ENCODE data around the gene GPR32.

The GPR32 gene

GRCh38 chr19:50785329-50785728 is 15.1 kb downstream of the GPR32 start:
- no peak for DNase-seq

DNA sequence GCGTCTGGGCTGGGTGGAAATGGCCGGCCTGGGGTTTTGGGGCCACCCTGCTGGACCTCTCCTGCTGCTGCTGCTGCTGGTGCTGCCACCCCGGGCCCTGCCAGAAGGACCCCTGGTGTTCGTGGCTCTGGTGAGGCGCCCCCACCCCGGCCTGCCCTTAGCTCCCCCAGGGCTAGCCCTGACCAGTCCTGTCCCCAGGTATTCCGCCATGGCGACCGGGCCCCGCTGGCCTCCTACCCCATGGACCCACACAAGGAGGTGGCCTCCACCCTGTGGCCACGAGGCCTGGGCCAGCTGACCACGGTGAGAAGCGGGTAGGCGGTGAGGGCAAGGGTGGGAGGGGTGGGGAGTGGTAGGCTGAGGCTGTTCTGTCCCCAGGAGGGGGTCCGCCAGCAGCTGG is 20.1 kb downstream of the GPR32 start, which contains the start of gene ACP4:
Gene ACP4 (plus strand): TSS at position 20 of the 400 bp plus-strand sequence. CDS start 0 bp downstream, at position 20.
- DNase-seq, result no peak

- DNase-seq, result no peak
Observed at GRCh38 chr19:50790922-50791467, 20.7 kb downstream of the GPR32 start.

GRCh38 chr19:50791594-50792271 is 21.5 kb downstream of the GPR32 start:
- DNase-seq, result no peak

DNA sequence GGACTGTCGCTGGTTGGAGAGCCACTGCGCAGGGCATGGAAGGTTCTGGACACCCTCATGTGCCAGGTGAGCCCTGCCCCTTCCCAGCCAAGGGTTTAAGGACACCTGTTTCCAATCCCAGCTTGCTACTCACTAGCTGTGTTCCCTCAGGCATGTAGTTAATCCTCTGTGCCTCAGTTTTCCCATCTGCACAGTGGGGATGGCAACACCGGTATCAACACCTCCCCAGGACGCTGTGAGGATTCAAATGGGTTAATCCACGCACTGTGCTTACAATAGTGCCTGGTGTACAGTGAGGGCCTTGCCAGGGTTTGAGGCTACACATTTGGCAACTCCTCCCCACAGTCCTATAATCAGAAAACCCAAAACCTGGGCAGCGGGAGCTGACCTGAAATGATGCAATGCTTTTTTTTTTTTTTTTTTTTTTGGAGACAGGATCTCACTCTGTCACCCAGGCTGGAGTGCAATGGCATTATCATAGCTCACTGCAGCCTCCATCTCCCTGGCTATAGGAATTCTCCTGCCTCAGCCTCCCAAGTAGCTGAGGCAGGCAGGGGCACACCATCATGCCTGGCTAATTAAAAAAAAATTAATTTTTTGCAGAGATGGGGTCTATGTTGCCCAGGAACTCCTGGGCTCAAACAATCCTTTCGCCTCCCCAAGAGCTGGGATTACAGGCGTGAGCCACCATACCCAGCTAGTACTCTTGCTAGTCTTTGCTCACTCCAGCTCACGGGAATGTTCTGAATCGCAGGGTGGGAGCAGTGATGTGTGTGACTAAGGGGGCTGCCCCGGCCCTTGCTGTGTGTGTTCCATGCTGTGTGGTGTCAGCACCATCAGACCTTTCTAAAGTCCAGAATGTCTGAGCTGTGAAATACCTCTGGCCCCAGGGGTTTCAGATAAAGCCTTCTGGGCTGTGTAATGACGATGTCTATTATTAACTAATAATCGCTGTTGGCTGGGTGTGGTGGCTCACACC is 22.3 kb downstream of the GPR32 start:
- no peak for DNase-seq

GRCh38 chr19:50793558-50794065 is 23.3 kb downstream of the GPR32 start:
- DNase-seq, result no peak

DNA sequence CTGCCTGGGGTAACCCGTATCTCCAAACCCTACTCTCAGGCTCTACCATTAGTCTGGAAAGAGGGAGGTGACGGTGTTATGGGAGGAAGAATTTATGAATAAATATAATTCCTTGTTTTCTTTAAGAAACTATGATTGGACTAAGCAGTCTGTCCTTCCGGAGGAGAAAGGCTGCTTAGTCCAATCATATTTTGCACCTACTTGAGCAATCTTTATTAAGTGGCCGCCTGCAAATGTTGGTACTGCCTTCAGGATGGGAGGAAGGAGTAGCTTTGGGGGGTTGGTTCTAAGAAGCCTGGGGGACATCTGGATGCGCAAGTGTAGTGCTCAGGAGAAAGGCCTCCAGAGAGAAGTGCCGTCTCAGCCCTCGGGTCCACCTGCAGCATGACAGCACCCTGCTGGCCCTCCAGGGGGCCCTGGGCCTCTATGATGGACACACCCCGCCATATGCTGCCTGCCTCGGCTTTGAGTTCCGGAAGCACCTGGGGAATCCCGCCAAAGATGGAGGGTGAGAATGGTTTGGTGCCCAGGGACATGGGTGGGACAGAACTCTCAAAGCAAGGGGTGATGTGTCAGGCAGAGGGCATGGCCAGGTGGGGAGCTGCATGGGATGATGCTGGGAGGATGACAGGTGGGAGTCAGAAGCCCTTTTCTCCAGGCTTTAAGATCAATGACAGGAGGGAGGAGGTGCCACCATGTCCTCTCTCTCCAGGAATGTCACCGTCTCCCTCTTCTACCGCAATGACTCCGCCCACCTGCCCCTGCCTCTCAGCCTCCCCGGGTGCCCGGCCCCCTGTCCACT is 24.0 kb downstream of the GPR32 start:
- DNase-seq, result peak; percentile 60

DNA sequence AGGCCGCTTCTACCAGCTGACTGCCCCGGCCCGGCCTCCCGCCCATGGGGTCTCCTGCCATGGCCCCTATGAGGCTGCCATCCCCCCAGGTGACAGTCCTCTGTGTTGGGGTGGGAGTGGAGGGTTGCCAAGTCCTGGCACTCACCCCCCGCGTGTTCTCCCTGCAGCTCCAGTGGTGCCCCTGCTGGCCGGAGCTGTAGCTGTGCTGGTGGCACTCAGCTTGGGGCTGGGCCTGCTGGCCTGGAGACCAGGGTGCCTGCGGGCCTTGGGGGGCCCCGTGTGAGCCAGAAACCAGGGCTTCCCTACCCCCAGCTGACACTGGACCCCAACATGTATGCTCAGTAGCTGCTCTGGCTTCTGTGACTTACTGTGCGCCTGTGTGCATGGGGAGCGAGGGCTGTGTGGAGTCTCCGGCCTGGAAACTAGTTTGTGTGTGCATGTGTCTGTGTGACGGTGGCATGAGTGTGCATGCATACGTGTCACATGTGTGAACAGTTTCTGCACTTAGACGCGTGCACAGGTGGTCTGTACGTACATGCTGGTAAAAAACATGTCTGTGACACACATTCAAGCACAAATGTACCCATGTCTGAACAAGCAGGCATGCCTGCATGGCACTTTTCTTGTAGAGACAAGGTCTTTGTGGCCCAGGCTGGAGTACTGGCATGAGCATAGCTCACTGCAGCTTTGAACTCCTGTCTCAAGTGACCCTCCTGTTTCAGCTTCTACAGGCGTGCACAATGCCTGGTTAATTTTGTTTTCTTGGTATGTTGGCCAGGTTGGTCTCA is 24.8 kb downstream of the GPR32 start:
- peak; percentile 55 for DNase-seq

DNA sequence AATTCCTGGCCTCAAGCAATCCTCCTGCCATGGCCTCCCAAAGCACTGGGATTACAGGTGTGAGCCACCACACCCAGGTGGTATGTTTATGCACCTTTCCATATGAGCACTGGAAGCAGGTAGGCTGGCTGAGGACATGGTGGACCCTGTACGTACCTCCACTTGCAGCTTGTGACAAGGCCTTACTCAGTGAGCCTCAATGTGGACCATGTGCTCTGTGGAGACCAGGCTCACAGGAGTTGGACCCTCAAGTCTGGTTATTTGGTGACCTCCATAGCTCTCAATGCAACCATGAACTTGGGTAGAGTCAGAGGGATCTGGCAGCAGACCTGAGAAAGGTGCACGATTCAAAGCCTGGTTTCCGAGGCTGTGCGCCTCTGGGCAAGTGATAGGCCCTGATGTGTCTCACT is 25.4 kb downstream of the GPR32 start:
- no peak for DNase-seq

GRCh38 chr19:50796128-50796633 is 25.9 kb downstream of the GPR32 start:
- peak; percentile 29 for DNase-seq

DNA sequence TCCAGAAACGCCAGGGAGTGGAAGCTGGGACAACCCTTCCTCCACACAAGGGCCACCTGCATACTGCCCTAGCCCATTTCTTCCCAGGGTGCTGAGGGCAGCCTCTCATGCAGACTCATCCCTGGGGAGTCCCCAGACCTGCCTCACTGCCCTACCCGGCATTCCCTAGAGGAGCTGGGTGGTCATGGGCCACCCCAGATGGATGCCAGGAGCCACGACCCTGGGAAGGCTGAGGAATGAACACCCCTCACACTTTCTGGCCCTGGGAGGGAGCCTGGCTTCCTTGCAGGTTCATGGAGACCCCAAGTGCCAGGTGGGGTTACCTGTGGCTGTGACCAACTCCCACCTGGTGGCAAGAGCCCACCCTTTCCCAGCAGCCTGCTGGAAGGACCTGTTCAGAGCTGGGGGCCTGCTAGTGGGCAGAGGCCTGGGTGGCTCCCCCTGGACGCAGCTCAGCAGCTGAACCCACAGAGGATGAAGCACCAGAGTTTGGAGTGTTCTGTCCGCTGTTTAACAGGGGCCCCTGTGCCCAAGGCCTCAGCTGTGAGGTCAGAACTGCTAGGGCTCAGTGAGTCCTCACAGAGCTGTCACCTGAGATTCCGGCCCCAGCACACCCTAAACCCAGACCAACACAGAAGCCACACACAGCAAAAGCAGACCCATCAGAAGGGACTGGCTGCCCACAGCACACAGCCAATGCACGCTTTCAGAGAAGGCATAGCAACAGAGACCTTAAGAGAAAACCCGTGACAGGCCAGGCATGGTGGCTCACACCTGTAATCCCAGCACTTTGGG is 26.6 kb downstream of the GPR32 start:
- DNase-seq, result no peak

DNA sequence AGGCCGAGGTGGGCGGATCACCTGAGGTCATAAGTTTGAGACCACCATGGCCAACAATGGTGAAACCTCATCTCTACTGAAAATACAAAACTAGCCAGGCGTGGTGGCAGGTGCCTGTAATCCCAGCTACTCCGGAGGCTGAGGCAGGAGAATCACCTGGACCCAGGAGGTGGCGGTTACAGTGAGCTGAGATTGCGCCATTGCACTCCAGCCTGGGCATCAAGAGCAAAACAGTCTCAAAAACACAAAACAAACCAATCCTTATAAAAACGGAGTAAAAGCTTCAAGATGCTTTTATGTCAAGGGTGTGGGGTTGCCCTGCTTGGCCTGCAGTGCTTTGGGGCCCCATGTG is 27.1 kb downstream of the GPR32 start:
- DNase-seq, result no peak

DNA sequence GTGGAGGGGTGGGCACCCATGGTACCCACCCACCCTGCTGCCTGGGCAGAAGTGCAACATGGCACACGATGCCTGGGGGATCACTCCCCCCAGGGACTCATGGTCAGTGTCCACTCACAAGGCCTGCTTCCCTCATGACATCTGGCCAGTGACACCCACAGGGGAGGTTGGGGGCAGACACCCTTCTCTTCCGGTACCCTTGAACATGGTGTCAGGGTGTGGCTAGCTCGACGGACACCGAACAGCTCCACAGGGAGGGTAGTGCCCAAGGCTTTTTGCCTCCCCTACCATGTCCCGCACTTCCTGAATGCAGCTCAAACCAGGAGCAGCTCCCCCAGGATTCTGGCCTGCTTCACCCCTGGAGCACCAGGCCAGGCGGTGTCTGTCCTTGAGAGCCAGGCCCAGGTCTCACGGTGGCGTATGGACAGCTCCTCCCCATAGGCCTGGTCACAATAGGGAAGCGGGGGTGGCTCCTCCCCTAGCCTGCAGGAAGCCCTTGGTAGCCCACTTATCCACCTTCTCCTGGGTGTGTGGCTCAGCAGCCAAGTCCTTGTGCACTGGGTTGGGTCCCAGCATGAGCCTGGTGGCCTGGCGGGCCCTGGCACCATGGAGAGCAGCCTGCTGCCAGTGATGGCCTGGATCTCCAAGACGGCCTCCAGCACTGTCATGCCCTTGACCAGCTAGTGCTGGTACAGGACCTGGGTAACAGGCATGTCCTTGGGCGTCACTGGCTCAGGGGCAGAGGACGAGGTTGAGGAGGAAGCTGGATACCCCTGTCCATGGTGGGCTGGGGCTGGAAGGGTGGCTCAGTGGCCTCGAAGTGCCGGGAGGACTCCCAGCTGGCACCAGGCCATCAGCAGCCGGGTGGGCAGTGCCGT is 27.8 kb downstream of the GPR32 start:
- DNase-seq, result no peak

DNA sequence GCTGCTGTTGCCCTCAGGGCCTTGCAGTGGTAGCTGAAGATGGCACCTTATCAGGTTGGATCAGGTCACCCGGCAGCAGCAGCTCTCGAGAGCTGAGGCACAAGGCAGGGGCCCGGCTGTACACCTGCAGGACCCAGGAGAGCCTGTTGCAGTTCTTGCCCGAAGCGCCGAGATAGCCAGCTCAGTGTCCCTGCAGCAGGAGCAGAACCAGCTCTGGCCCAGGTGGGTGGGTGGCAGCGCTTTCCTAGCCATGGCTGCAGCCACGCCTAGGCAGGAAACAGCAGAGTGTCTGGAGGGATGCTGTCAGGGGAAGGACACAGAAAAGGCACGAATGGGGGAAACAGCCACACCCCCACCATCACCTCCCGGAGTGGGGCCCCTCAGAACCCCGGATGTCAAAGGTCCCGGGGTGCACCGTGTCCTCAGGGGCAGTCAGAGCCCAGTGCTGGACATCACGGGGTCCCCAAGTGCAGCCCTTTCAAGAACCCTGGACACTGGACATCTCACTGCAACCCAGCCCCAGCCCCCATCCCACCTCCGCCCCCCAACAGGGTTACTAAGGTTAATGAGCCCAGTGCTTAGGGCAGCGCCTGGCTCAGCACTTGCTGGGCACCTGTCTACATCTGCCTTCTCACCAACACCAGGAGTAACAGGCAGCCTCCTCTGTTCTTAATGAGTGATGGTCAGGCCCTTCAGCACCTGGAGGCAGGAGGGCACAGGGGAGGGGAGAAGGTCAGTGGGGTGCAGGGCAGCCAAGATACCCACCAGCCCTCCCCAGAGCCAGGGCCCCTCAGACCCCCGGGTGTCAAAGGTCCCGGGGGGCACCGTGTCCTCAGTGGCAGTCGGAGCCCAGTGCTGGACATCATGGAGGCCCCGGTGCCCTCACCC is 28.6 kb downstream of the GPR32 start:
- no peak for DNase-seq

- DNase-seq, result no peak
Observed at GRCh38 chr19:50799547-50799851, 29.2 kb downstream of the GPR32 start.

DNA sequence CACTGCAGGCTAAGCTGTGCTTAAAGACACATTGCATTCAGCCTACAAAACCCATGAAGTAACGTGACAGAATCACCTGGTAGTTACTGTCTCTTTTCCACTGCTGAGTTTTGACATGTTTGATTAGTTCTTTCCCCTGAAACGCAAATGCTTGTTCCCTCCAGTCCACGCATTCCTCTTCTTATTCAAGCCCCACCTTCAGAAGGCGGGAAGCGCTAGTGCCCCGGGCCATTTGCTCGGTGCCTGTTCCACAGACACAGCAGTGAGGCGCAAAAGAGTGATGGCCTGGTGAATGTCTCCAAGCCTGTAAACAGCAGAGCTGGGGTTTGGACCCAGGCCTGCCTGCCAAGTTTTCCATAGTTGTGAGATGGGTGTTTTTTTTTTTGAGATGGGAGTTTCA is 30.8 kb downstream of the GPR32 start:
- DNase-seq, result no peak

- peak; percentile 29 for DNase-seq
Observed at GRCh38 chr19:50803633-50804419, 33.6 kb downstream of the GPR32 start.

Data from activated CD4-positive, alpha-beta T cell treated with anti-CD3 and anti-CD28 coated beads, Interleukin-2, amount 50 U/mL, for 16 hours (primary cell).